GM12891 (cell line): ENCODE results near the gene ANKMY2.

Source experiments
- PAX5 ChIP-seq: IDR thresholded peaks from 2 replicates; pipeline ENCODE4 v1.6.1; 2011; ENCODE audit warnings: low read length, moderate library complexity, mild to moderate bottlenecking; ENCODE audit not compliant: insufficient read depth, severe bottlenecking
- POLR2A ChIP-seq: IDR thresholded peaks from 2 replicates; pipeline ENCODE4 v1.6.1; 2011; ENCODE audit warnings: low read depth, low read length, control low read depth
- POLR2AphosphoS5 ChIP-seq: IDR thresholded peaks from 2 replicates; pipeline ENCODE4 v1.6.1; 2011; ENCODE audit warnings: low read depth, low read length, control low read depth
- POU2F2 ChIP-seq: IDR thresholded peaks from 2 replicates; pipeline ENCODE4 v1.6.1; 2011; ENCODE audit warnings: low read depth, mild to moderate bottlenecking, control low read depth, low read length, moderate library complexity
- SPI1 ChIP-seq: IDR thresholded peaks from 2 replicates; pipeline ENCODE4 v1.6.1; 2011; ENCODE audit warnings: low read depth, low read length, control low read depth
- TAF1 ChIP-seq: IDR thresholded peaks from 2 replicates; pipeline ENCODE4 v1.6.1; 2011; ENCODE audit warnings: low read depth, low read length, control low read depth

- no peak for TF ChIP-seq POLR2A
- no peak for TF ChIP-seq TAF1
- TF ChIP-seq POU2F2, result no peak
- TF ChIP-seq POLR2AphosphoS5, result no peak
- TF ChIP-seq SPI1, result no peak
- TF ChIP-seq PAX5, result no peak
These were observed 49.3 kb upstream of the ANKMY2 start for GRCh38 chr7:16694806-16695205.
